Measurements from ENCODE around the gene PGF.

PGF gene

DNA sequence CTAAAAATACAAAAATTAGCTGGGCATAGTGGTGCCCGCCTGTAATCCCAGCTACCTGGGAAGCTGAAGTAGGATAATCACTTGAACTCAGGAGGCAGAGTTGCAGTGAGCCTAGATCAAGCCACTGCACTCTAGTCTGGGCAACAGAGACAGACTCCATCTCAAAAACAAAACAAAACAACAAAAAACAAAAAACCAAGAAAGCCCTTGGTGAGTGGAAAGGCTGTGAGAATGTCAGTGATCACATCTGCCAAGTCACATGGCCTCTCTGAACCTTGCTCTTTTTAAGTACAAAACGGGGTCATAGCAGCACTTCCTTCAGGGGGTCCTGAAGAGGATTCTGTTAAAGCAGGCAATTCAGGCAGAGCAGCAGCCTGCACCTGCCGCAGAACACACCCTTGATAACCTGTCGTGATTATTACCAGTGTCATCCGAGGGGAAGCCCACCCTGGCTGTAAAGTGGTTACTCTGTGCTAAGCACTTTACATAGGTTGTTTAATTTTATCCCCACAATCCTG lies 41.9 kb downstream of the PGF start:
- TF ChIP-seq, protein P1, sequence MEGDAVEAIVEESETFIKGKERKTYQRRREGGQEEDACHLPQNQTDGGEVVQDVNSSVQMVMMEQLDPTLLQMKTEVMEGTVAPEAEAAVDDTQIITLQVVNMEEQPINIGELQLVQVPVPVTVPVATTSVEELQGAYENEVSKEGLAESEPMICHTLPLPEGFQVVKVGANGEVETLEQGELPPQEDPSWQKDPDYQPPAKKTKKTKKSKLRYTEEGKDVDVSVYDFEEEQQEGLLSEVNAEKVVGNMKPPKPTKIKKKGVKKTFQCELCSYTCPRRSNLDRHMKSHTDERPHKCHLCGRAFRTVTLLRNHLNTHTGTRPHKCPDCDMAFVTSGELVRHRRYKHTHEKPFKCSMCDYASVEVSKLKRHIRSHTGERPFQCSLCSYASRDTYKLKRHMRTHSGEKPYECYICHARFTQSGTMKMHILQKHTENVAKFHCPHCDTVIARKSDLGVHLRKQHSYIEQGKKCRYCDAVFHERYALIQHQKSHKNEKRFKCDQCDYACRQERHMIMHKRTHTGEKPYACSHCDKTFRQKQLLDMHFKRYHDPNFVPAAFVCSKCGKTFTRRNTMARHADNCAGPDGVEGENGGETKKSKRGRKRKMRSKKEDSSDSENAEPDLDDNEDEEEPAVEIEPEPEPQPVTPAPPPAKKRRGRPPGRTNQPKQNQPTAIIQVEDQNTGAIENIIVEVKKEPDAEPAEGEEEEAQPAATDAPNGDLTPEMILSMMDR (IDR thresholded peaks at IDR 0.05; ENCODE audit: extremely low read depth, missing control alignments) = no peak
- no peak for DNase-seq (ENCODE audit: low spot score)

- TF ChIP-seq, protein P1 (IDR thresholded peaks at IDR 0.05; ENCODE audit: extremely low read depth, missing control alignments) = no peak
- no peak for DNase-seq (ENCODE audit: low spot score)
Measured at GRCh38 chr14:74912801-74913200, 42.6 kb downstream of the PGF start.

- DNase-seq (ENCODE audit: low spot score) = no peak
- TF ChIP-seq, protein P1 (IDR thresholded peaks at IDR 0.05; ENCODE audit: extremely low read depth, missing control alignments) = no peak
Measured at GRCh38 chr14:74912111-74912510, 43.3 kb downstream of the PGF start.

DNA sequence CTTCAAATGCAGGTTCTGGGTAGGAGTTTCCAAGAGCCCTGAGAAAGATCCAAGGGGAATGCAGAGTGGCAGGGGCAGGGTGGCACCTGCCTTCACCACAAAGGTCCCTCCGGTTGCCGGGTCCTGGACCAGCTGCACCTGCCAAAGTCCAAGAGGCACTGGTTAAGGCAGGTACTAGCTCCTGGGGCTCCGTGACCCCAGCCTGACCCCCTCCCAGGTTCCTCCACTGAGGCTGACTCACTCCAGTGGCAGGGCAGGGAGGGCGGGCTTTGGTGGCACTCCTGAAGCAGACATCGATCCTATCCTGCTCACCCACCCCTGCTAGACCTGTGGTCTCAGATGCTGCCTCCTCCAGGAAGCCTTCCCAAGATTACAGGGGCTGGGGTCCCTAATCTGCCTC lies 43.7 kb downstream of the PGF start:
- TF ChIP-seq, protein P1 (IDR thresholded peaks at IDR 0.05; ENCODE audit: extremely low read depth, missing control alignments) = no peak
- no peak for DNase-seq (ENCODE audit: low spot score)

DNA sequence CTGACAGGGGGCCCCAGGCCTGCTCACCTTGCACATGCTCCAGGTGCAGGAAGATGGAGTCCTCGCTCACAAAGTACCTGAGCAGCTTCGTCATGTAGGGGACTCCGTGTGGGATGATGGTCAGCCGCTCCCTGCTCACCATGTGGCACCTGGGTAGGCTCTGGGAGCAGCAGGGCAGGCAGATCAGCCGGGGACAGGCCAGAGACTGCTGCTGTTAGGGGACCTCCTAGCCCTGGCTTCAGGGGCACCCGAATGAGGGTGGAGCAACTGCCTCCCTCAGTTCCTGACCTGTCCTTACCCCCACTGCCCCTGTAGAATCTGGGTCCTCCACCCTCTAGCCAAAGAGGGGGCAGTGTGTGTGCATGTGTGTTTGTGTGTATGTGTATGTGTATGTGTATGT lies 44.2 kb downstream of the PGF start:
- TF ChIP-seq, protein P1 (IDR thresholded peaks at IDR 0.05; ENCODE audit: extremely low read depth, missing control alignments) = no peak
- no peak for DNase-seq (ENCODE audit: low spot score)

GRCh38 chr14:74910556-74910955 lies 44.8 kb downstream of the PGF start:
- TF ChIP-seq, protein P1 (IDR thresholded peaks at IDR 0.05; ENCODE audit: extremely low read depth, missing control alignments) = no peak
- DNase-seq (ENCODE audit: low spot score) = no peak

DNA sequence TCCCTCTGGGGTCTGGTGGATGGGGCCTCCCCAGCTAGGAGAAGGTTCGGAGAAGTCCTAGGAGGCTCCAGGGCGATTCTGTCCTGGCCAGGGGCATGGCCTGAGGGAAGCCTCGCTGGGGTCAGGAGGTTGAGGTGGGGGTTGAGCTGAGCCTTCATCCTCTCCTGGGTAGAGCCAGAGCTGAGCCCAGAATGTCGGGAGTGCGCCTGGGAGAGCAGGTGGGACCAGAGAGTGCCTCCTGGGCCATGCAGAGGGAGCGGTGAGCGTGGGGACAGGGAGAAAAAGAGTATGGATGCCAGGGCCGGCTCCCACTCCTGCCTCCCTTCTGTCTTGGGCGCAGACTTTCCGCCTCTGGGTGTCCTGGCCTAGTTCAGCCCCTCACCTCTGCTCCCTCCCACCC lies 45.5 kb downstream of the PGF start:
- DNase-seq (ENCODE audit: low spot score) = no peak
- TF ChIP-seq, protein P1 (IDR thresholded peaks at IDR 0.05; ENCODE audit: extremely low read depth, missing control alignments) = no peak
